GM04503 (cell line): ENCODE measurements around the gene GNA12.
A peak's percentile ranks its signal among the peaks of the same experiment; 100 is the strongest.
"Not testable (repeated sequence)": the region's sequence is repeated elsewhere in the genome, so short reads cannot be mapped to it uniquely, and the experiment has no call there.

Experiments used
- DNase-seq: peaks from one replicate; pipeline ENCODE4 v3.0.0-alpha.2; 2012; ENCODE audit warnings: low read depth

Gene GNA12

GRCh38 chr7:2710901-2711551 lies 133.1 kb downstream of the GNA12 start:
- no peak for DNase-seq

GRCh38 chr7:2710286-2710655 lies 133.8 kb downstream of the GNA12 start:
- no peak for DNase-seq

- no peak for DNase-seq
Observed at GRCh38 chr7:2709553-2710285, 134.4 kb downstream of the GNA12 start.

- no peak for DNase-seq
Observed at GRCh38 chr7:2708547-2709310, 135.4 kb downstream of the GNA12 start.

- DNase-seq, result no peak
Observed at GRCh38 chr7:2708041-2708440, 136.1 kb downstream of the GNA12 start.

GRCh38 chr7:2707481-2707880 lies 136.6 kb downstream of the GNA12 start:
- no peak for DNase-seq

GRCh38 chr7:2706685-2707126 lies 137.4 kb downstream of the GNA12 start:
- no peak for DNase-seq

GRCh38 chr7:2705371-2706096 lies 138.6 kb downstream of the GNA12 start:
- no peak for DNase-seq

- DNase-seq, result no peak
Observed at GRCh38 chr7:2702594-2702957, 141.5 kb downstream of the GNA12 start.

GRCh38 chr7:2701832-2702593 lies 142.1 kb downstream of the GNA12 start:
- peak; percentile 21 for DNase-seq

GRCh38 chr7:2701424-2701823 lies 142.7 kb downstream of the GNA12 start:
- no peak for DNase-seq

- DNase-seq, result no peak
Observed at GRCh38 chr7:2700141-2700850, 143.8 kb downstream of the GNA12 start.

GRCh38 chr7:2699289-2699620 lies 144.9 kb downstream of the GNA12 start:
- no peak for DNase-seq

GRCh38 chr7:2698581-2699288 lies 145.4 kb downstream of the GNA12 start:
- DNase-seq, result no peak

- DNase-seq, result not testable (repeated sequence)
Observed at GRCh38 chr7:2694122-2694436, 150.0 kb downstream of the GNA12 start.

- not testable (repeated sequence) for DNase-seq
Observed at GRCh38 chr7:2693420-2694121, 150.5 kb downstream of the GNA12 start.

GRCh38 chr7:2692543-2692942 lies 151.6 kb downstream of the GNA12 start:
- DNase-seq, result no peak

GRCh38 chr7:2691932-2692439 lies 152.1 kb downstream of the GNA12 start:
- not testable (repeated sequence) for DNase-seq

GRCh38 chr7:2691011-2691707 lies 152.9 kb downstream of the GNA12 start:
- DNase-seq, result no peak
